OCI-LY7 (cell line): ENCODE data around the gene ALDH1A2. TPM values are rescaled to one million over a fixed set of nuclear protein-coding genes. Genes with fewer than 3 reads are reported as not detected.

ENCODE experiments used
- BruUV-seq: library from RNA; stranded (reverse); fragments of 400-500 nt; replicated peaks from 2 replicates; lab custom pipeline; 2021; lab: Mats Ljungman, UMichigan
- CTCF ChIA-PET: fragments of 300-600 bp; sonication (Branson Sonifier 250); formaldehyde crosslinking; loops from one replicate; lab custom pipeline; 2022; ENCODE audit warnings: antibody characterized with exemption; ENCODE audit not compliant: unreplicated experiment; lab: Charles Lee
- POLR2A ChIA-PET: fragments of 300-600 bp; sonication (Branson Sonifier 250); formaldehyde crosslinking; loops from one replicate; lab custom pipeline; 2022; ENCODE audit warnings: antibody characterized with exemption; lab: Charles Lee
- DNase-seq: peaks from one replicate; pipeline ENCODE4 v3.0.0-alpha.2; 2015; ENCODE audit warnings: low spot score
- H2AFZ ChIP-seq: fragments of 200-600 bp; sonication (generic), shearing (Covaris generic); 2 replicates; pipeline ENCODE4 v1.6.1; 2014; ENCODE audit warnings: mild to moderate bottlenecking, antibody characterized with exemption, low read length, moderate library complexity
- H3K27ac ChIP-seq: fragments of 200-600 bp; sonication (generic); 2 replicates; pipeline ENCODE4 v1.5.1; 2014; ENCODE audit warnings: mixed run types, low read depth, mild to moderate bottlenecking, moderate library complexity, low read length, inconsistent platforms; ENCODE audit not compliant: poor library complexity, severe bottlenecking
- H3K36me3 ChIP-seq: fragments of 200-600 bp; sonication (generic); 2 replicates; pipeline ENCODE4 v1.6.1; 2014; ENCODE audit warnings: mild to moderate bottlenecking, antibody characterized with exemption, low read length, moderate library complexity, mixed read lengths; ENCODE audit not compliant: insufficient read depth
- H3K4me1 ChIP-seq: fragments of 200-600 bp; sonication (generic); 2 replicates; pipeline ENCODE4 v1.5.1; 2014; ENCODE audit warnings: mild to moderate bottlenecking, low read length; ENCODE audit not compliant: insufficient read depth, poor library complexity, severe bottlenecking
- H3K4me2 ChIP-seq: fragments of 200-600 bp; sonication (generic); 2 replicates; pipeline ENCODE4 v1.6.1; 2014; ENCODE audit warnings: mild to moderate bottlenecking, low read length
- H3K4me3 ChIP-seq: fragments of 200-600 bp; sonication (generic); 2 replicates; pipeline ENCODE4 v1.5.1; 2014; ENCODE audit warnings: mild to moderate bottlenecking, low read depth, low read length; ENCODE audit not compliant: poor library complexity, severe bottlenecking
- H3K79me2 ChIP-seq: fragments of 200-600 bp; sonication (generic); 2 replicates; pipeline ENCODE4 v1.6.1; 2016; ENCODE audit warnings: low read depth, mild to moderate bottlenecking, low read length, moderate library complexity, mixed read lengths; ENCODE audit not compliant: insufficient read depth
- H3K9me2 ChIP-seq: fragments of 200-600 bp; sonication (generic); 2 replicates; pipeline ENCODE4 v1.6.1; 2016; ENCODE audit warnings: mild to moderate bottlenecking, low read length, mixed read lengths; ENCODE audit not compliant: insufficient read depth
- H3K9me3 ChIP-seq: fragments of 200-600 bp; sonication (generic); 2 replicates; pipeline ENCODE4 v1.6.1; 2014; ENCODE audit warnings: mild to moderate bottlenecking, mixed run types, low read length, mixed read lengths
- H4K20me1 ChIP-seq: fragments of 200-600 bp; sonication (generic); 2 replicates; pipeline ENCODE4 v1.6.1; 2014; ENCODE audit warnings: mild to moderate bottlenecking, antibody characterized with exemption, low read length, moderate library complexity, mixed read lengths; ENCODE audit not compliant: insufficient read depth
- EZH2phosphoT487 ChIP-seq: fragments of 200-600 bp; sonication (generic); IDR thresholded peaks from 2 replicates; pipeline ENCODE4 v1.6.1; 2018; ENCODE audit warnings: low read depth, borderline replicate concordance, mild to moderate bottlenecking, mixed run types, antibody characterized with exemption, low read length, moderate library complexity, mixed read lengths
- intact Hi-C: fragments of 100-400 bp; cut with micrococcal nuclease; formaldehyde crosslinking; loops from one replicate; pipeline ENCODE4 v1.10.0; 2022; ENCODE audit not compliant: unreplicated experiment
- total RNA-seq, 2 experiments: library from RNA; depleted of rRNA in 1 of 2; stranded (reverse); fragments of >200 nt in 1 of 2; shearing (Covaris generic) in 1 of 2; gene quantifications; 2 replicates each; pipeline ENCODE4 v1.2.3, GENCODE V29; 2014 to 2022
- TF ChIP-seq, protein P1 (sequence below): fragments of 200-600 bp; sonication (generic); conservative IDR thresholded peaks from 2 replicates; pipeline ENCODE4 v1.5.1; 2014; ENCODE audit warnings: mild to moderate bottlenecking, antibody characterized with exemption, low read length, moderate library complexity, mixed read lengths

Gene ALDH1A2
- total RNA-seq, 2 experiments from 2014 or later = not detected

DNA sequence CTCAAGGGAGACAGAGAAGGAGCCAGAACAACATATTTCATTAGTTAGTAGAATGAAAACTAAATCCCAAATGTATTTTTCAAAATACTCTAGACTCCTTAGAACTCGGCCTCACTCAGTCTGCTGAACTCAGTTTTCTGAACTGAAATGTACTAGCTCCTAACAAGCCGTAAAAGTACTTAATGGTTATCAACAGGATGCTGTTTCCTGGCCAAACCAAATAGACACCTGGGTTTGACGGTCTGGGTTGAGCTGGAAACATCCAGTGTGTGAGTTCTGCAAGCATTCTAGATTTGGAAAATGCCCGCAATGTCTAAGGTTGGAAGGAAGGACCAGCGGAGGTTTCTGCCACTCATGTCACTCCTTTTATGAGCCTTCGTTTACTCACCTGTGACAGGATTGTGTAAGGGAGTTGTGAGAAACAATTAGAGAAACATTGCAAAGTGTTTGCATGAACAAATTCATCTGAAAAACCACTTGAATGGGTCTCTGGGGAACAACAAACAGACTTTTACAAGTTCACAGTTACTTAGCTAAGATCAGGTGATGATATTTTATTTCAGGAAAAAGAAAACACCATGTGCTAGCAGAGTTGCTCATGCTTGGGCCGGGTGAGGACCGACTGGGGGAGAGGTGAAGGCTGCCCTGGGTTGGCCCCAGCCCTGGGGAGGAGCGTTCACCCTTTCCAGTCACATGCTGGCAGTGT is 151.0 kb downstream of the ALDH1A2 start:
- Histone ChIP-seq H3K9me3 (no peaks in the 10 kb centered on the region), H3K4me3 (no peak overlapping the region), H3K4me1 (no peaks in the 10 kb centered on the region), H3K36me3 (no peaks in the 10 kb centered on the region), H3K9me2 (no peaks in the 10 kb centered on the region), H3K27ac (no peak overlapping the region), H3K79me2 (no peaks in the 10 kb centered on the region), H4K20me1 (no peaks in the 10 kb centered on the region), H2AFZ (no peak overlapping the region), H3K4me2 (no peak overlapping the region)
- ChIA-PET CTCF (no interaction called here), POLR2A (interaction anchor here (0.7 to 1.0 kb wide), 2 partner anchors 58 to 77 kb away, joined by 4 to 6 read pairs; no protein-coding TSS in a partner anchor)
- DNase-seq = no peak
- intact Hi-C loops = no loop called here
- BruUV-seq = no TSS peak
- TF ChIP-seq EZH2phosphoT487 = no peak
- TF ChIP-seq, protein P1, sequence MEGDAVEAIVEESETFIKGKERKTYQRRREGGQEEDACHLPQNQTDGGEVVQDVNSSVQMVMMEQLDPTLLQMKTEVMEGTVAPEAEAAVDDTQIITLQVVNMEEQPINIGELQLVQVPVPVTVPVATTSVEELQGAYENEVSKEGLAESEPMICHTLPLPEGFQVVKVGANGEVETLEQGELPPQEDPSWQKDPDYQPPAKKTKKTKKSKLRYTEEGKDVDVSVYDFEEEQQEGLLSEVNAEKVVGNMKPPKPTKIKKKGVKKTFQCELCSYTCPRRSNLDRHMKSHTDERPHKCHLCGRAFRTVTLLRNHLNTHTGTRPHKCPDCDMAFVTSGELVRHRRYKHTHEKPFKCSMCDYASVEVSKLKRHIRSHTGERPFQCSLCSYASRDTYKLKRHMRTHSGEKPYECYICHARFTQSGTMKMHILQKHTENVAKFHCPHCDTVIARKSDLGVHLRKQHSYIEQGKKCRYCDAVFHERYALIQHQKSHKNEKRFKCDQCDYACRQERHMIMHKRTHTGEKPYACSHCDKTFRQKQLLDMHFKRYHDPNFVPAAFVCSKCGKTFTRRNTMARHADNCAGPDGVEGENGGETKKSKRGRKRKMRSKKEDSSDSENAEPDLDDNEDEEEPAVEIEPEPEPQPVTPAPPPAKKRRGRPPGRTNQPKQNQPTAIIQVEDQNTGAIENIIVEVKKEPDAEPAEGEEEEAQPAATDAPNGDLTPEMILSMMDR = no peak

DNA sequence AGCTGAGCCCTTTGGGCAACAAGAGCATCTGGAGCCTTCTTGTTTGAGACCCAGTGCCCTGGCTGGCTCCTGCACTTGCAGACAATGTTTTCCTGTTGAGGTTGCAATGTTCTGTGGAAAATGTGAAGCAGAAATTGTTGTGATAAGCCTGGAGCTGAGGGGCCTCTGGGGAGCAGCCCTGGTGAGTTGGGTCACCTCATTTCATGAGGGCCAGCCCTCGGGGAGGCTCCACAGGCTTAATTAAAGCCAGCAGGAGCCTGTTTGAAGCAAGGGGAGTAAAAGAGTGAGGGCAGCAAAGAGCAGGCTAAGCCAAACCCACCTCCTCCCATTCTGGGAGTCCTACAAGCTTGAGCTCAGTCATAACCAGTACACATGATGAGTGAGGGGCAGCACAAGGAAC is 154.3 kb downstream of the ALDH1A2 start:
- Histone ChIP-seq H3K79me2 (no peaks in the 10 kb centered on the region), H3K4me3 (no peak overlapping the region), H3K9me3 (no peaks in the 10 kb centered on the region), H2AFZ (no peak overlapping the region), H3K4me1 (no peaks in the 10 kb centered on the region), H3K36me3 (no peaks in the 10 kb centered on the region), H3K27ac (no peak overlapping the region), H4K20me1 (no peaks in the 10 kb centered on the region), H3K4me2 (no peak overlapping the region), H3K9me2 (no peaks in the 10 kb centered on the region)
- DNase-seq = no peak
- no TSS peak for BruUV-seq
- TF ChIP-seq EZH2phosphoT487 = no peak
- TF ChIP-seq, protein P1 = no peak
- ChIA-PET POLR2A (no interaction called here), CTCF (no interaction called here)
- intact Hi-C loops = no loop called here

DNA sequence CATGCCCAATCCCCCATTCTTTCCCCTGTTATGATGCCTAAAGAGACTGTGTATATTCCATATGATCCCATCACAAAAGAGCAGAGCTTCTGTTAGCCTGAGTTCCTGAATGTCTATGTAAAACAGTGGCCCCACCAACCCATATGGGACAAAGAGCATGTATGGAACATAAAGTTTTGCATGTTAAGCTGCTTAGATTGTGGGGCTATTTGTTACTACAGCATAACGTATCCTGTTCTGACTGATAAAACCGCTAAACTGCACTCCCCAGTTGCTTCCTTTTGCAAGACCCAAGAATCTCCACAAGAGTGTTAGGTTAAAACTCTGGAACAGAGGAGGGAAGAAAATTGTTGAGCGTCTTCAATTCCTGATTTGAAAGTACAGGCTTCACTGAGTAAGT is 154.8 kb downstream of the ALDH1A2 start:
- Histone ChIP-seq H3K4me2 (no peak overlapping the region), H3K9me2 (no peaks in the 10 kb centered on the region), H3K9me3 (no peaks in the 10 kb centered on the region), H2AFZ (no peak overlapping the region), H3K36me3 (no peaks in the 10 kb centered on the region), H3K4me3 (no peak overlapping the region), H3K27ac (no peak overlapping the region), H3K4me1 (no peaks in the 10 kb centered on the region), H4K20me1 (no peaks in the 10 kb centered on the region), H3K79me2 (no peaks in the 10 kb centered on the region)
- POLR2A ChIA-PET = no interaction called here
- no TSS peak for BruUV-seq
- TF ChIP-seq, protein P1 = no peak
- no peak for TF ChIP-seq EZH2phosphoT487
- intact Hi-C loops = no loop called here
- CTCF ChIA-PET = no interaction called here
- DNase-seq = no peak
